PC-3 (cell line): ENCODE measurements around the gene TMIE. TPM values are rescaled to one million over a fixed set of nuclear protein-coding genes. Genes with fewer than 3 reads are reported as not detected.

ENCODE experiments used
- ATAC-seq: fragments of 200-7000 bp; cut with Tn5 transposase; 2 replicates; pipeline ENCODE4 v1.9.1; 2020; ENCODE audit warnings: mild to moderate bottlenecking, moderate library complexity
- BruUV-seq: library from RNA; stranded (reverse); fragments of 400-500 nt; replicated peaks from 2 replicates; lab custom pipeline; 2021; lab: Mats Ljungman, UMichigan
- CTCF ChIA-PET: fragments of 300-600 bp; sonication (Branson Sonifier 250); formaldehyde crosslinking; loops from one replicate; lab custom pipeline; 2022; ENCODE audit warnings: antibody characterized with exemption; lab: Charles Lee
- POLR2A ChIA-PET: fragments of 300-600 bp; sonication (Branson Sonifier 250); formaldehyde crosslinking; loops from one replicate; lab custom pipeline; 2022; ENCODE audit warnings: antibody characterized with exemption; ENCODE audit not compliant: unreplicated experiment; lab: Charles Lee
- DNase-seq: peaks from one replicate; pipeline ENCODE4 v3.0.0-alpha.2; 2015
- H2AFZ ChIP-seq: fragments of 300-600 bp; sonication (generic); 2 replicates; pipeline ENCODE4 v1.6.0; 2016; ENCODE audit warnings: antibody characterized with exemption, low read length
- H3F3A ChIP-seq: fragments of 300-600 bp; sonication (generic); one replicate; pipeline ENCODE4 v1.6.0; 2017; ENCODE audit warnings: antibody characterized with exemption, low read length, control low read depth, mild to moderate bottlenecking; ENCODE audit not compliant: unreplicated experiment
- H3K27ac ChIP-seq: fragments of 300-600 bp; sonication (generic); 2 replicates; pipeline ENCODE4 v1.5.1; 2016; ENCODE audit warnings: mild to moderate bottlenecking, low read length
- H3K27me3 ChIP-seq: fragments of 300-600 bp; sonication (generic); 2 replicates; pipeline ENCODE4 v1.6.1; 2016; ENCODE audit warnings: low read length, mixed read lengths
- H3K36me3 ChIP-seq: fragments of 300-600 bp; sonication (generic); 2 replicates; pipeline ENCODE4 v1.6.1; 2016; ENCODE audit warnings: low read depth, mixed run types, low read length, mixed read lengths
- H3K4me1 ChIP-seq: fragments of 300-600 bp; sonication (generic); 2 replicates; pipeline ENCODE4 v1.5.1; 2016; ENCODE audit warnings: low read length; ENCODE audit not compliant: insufficient read depth
- H3K4me2 ChIP-seq: fragments of 300-600 bp; sonication (generic); 2 replicates; pipeline ENCODE4 v1.6.0; 2016; ENCODE audit warnings: low read length
- H3K4me3 ChIP-seq: fragments of 300-600 bp; sonication (generic); 2 replicates; pipeline ENCODE4 v1.5.1; 2016; ENCODE audit warnings: mild to moderate bottlenecking, low read length, mixed read lengths
- H3K79me2 ChIP-seq: fragments of 300-600 bp; sonication (generic); 2 replicates; pipeline ENCODE4 v1.6.1; 2017; ENCODE audit warnings: low read length, mixed read lengths
- H3K9ac ChIP-seq: fragments of 300-600 bp; sonication (generic); 2 replicates; pipeline ENCODE4 v1.6.0; 2016; ENCODE audit warnings: mild to moderate bottlenecking, low read length
- H3K9me2 ChIP-seq: fragments of 300-600 bp; sonication (generic); replicated peaks from 2 replicates; pipeline ENCODE4 v1.6.1; 2016; ENCODE audit warnings: mixed run types, low read length, mixed read lengths
- H3K9me3 ChIP-seq: fragments of 300-600 bp; sonication (generic); 2 replicates; pipeline ENCODE4 v1.6.1; 2016; ENCODE audit warnings: low read length, mixed read lengths
- H4K20me1 ChIP-seq: fragments of 300-600 bp; sonication (generic); 2 replicates; pipeline ENCODE4 v1.6.1; 2016; ENCODE audit warnings: low read length, mixed read lengths
- CTCF ChIP-seq: fragments of 300-600 bp; sonication (generic); conservative IDR thresholded peaks from 2 replicates; pipeline ENCODE4 v1.5.1; 2017; ENCODE audit warnings: antibody characterized with exemption, low read depth, mild to moderate bottlenecking, low read length
- EZH2 ChIP-seq: fragments of 300-600 bp; sonication (generic); IDR thresholded peaks from one replicate; pipeline ENCODE4 v1.6.1; 2017; ENCODE audit warnings: antibody characterized with exemption, mild to moderate bottlenecking, low read length; ENCODE audit not compliant: unreplicated experiment
- EZH2phosphoT487 ChIP-seq: fragments of 300-600 bp; sonication (generic); IDR thresholded peaks from 2 replicates; pipeline ENCODE4 v1.6.1; 2018; ENCODE audit warnings: mild to moderate bottlenecking, antibody characterized with exemption, low read length, borderline replicate concordance
- intact Hi-C: fragments of 100-400 bp; cut with micrococcal nuclease; formaldehyde crosslinking; loops from 2 replicates; pipeline ENCODE4 v1.9.0; 2023
- total RNA-seq: library from RNA; depleted of rRNA; stranded (reverse); fragments of >200 nt; gene quantifications from 2 replicates; pipeline ENCODE4 v1.2.3, GENCODE V29; 2014

Gene TMIE
- total RNA-seq, 1 experiment from 2014 or later, result 0.66 TPM

DNA sequence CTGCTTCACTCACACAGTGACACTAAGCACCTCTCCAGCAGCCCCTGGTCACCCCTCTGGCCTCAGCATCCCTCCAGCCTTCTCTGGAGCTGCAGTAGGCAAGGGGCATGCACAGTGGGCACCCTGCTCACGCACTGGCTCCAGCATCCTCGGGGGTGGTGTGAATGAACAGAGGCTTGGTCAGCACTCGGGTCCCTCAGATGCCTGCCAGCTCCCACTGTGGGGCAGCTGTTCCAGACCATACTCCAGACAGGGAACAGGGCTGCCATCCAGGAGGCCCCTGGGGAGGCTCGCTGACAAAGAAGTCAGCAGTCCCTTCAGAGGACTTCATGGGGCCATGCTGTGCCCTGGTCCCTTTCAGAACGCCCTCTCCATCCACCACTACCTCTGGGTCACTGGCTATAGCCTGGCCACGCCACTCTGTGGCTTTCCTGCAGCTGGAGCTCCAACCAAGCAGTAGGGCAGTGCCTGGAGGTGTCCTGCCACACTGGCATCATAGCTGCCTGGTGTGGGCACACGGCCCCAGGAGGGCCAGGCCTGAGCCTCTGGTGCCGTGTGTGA lies 34.1 kb upstream of the TMIE start:
- no peaks in the 10 kb centered on the region for H3K36me3 ChIP-seq
- H3K4me1 ChIP-seq, result no peaks in the 10 kb centered on the region
- H3F3A ChIP-seq, result no peaks in the 10 kb centered on the region
- ChIA-PET POLR2A (no interaction called here), CTCF (no interaction called here)
- H3K4me2 ChIP-seq, result no peak overlapping the region
- H3K27ac ChIP-seq, result no peak overlapping the region
- no peaks in the 10 kb centered on the region for H4K20me1 ChIP-seq
- no peak overlapping the region for H3K9ac ChIP-seq
- no peaks in the 10 kb centered on the region for H3K9me3 ChIP-seq
- no TSS peak for BruUV-seq
- H2AFZ ChIP-seq, result no peak overlapping the region
- H3K27me3 ChIP-seq, result no peaks in the 10 kb centered on the region
- no peaks in the 10 kb centered on the region for H3K9me2 ChIP-seq
- no peaks in the 10 kb centered on the region for H3K79me2 ChIP-seq
- intact Hi-C loops, result no loop called here
- TF ChIP-seq EZH2phosphoT487 (no peak), EZH2 (no peak), CTCF (no peak)
- ATAC-seq (no peak; the same call in 1 of the 2 replicates), DNase-seq (no peak)
- H3K4me3 ChIP-seq, result no peak overlapping the region

- Histone ChIP-seq H3K36me3 (no peaks in the 10 kb centered on the region), H3K9me2 (no peaks in the 10 kb centered on the region), H3K9me3 (no peaks in the 10 kb centered on the region), H3K27me3 (no peaks in the 10 kb centered on the region), H3K9ac (no peak overlapping the region), H2AFZ (no peak overlapping the region), H4K20me1 (no peaks in the 10 kb centered on the region), H3K4me3 (no peak overlapping the region), H3K4me2 (no peak overlapping the region), H3K4me1 (no peaks in the 10 kb centered on the region), H3K79me2 (no peaks in the 10 kb centered on the region), H3K27ac (no peak overlapping the region), H3F3A (no peaks in the 10 kb centered on the region)
- BruUV-seq, result no TSS peak
- intact Hi-C loops, result no loop called here
- no peak for TF ChIP-seq CTCF
- no peak for TF ChIP-seq EZH2
- no peak for TF ChIP-seq EZH2phosphoT487
- DNase-seq (no peak), ATAC-seq (no peak)
- POLR2A ChIA-PET, result no interaction called here
- CTCF ChIA-PET, result no interaction called here
Observed at GRCh38 chr3:46667657-46668056, 33.5 kb upstream of the TMIE start.

- Histone ChIP-seq H3K9me3 (no peaks in the 10 kb centered on the region), H3K9ac (no peak overlapping the region), H3K4me2 (no peak overlapping the region), H3K36me3 (no peaks in the 10 kb centered on the region), H3K79me2 (no peaks in the 10 kb centered on the region), H3K27ac (no peak overlapping the region), H3F3A (no peaks in the 10 kb centered on the region), H3K9me2 (no peaks in the 10 kb centered on the region), H3K27me3 (no peaks in the 10 kb centered on the region), H4K20me1 (no peaks in the 10 kb centered on the region), H3K4me3 (no peak overlapping the region), H2AFZ (no peak overlapping the region), H3K4me1 (no peaks in the 10 kb centered on the region)
- ATAC-seq, result no peak
- no peak for DNase-seq
- POLR2A ChIA-PET, result no interaction called here
- TF ChIP-seq CTCF (no peak), EZH2 (no peak), EZH2phosphoT487 (no peak)
- intact Hi-C loops, result no loop called here
- CTCF ChIA-PET, result no interaction called here
- no TSS peak for BruUV-seq
Observed at GRCh38 chr3:46668116-46668515, 33.1 kb upstream of the TMIE start.
